Loucy (cell line): ENCODE data around the gene C1orf232.

ENCODE experiments used
- H2AFZ ChIP-seq: fragments of 200-600 bp; sonication (generic); 2 replicates; pipeline ENCODE4 v1.6.0; 2016; ENCODE audit warnings: antibody characterized with exemption, mild to moderate bottlenecking, low read length, moderate library complexity
- H3F3A ChIP-seq: fragments of 200-600 bp; 2 replicates; pipeline ENCODE4 v1.6.0; 2016; ENCODE audit warnings: antibody characterized with exemption, low read depth, mild to moderate bottlenecking
- H3K27me3 ChIP-seq: fragments of 200-600 bp; sonication (generic); 2 replicates; pipeline ENCODE4 v1.6.1; 2014; ENCODE audit warnings: low read length, mild to moderate bottlenecking; ENCODE audit not compliant: insufficient read depth, poor library complexity, severe bottlenecking
- H3K36me3 ChIP-seq: fragments of 200-600 bp; sonication (generic); 2 replicates; pipeline ENCODE4 v1.6.1; 2016; ENCODE audit warnings: low read length; ENCODE audit not compliant: insufficient read depth
- H3K4me1 ChIP-seq: fragments of 200-600 bp; sonication (generic); 2 replicates; pipeline ENCODE4 v1.5.1; 2014; ENCODE audit warnings: low read length, mild to moderate bottlenecking; ENCODE audit not compliant: insufficient read depth, poor library complexity, severe bottlenecking
- H3K4me2 ChIP-seq: fragments of 200-600 bp; sonication (generic); 2 replicates; pipeline ENCODE4 v1.6.0; 2014; ENCODE audit warnings: antibody characterized with exemption, low read length, low read depth, mild to moderate bottlenecking; ENCODE audit not compliant: poor library complexity, severe bottlenecking
- H3K4me3 ChIP-seq: fragments of 200-600 bp; sonication (generic); 2 replicates; pipeline ENCODE4 v1.5.1; 2014; ENCODE audit warnings: low read length, mild to moderate bottlenecking, mixed read lengths; ENCODE audit not compliant: poor library complexity, severe bottlenecking
- H3K79me2 ChIP-seq: fragments of 200-600 bp; sonication (generic); 2 replicates; pipeline ENCODE4 v1.6.1; 2014; ENCODE audit warnings: low read length; ENCODE audit not compliant: insufficient read depth
- H3K9ac ChIP-seq: fragments of 200-600 bp; sonication (generic); 2 replicates; pipeline ENCODE4 v1.6.0; 2014; ENCODE audit warnings: mild to moderate bottlenecking, low read depth, low read length, moderate library complexity; ENCODE audit not compliant: poor library complexity, severe bottlenecking
- H3K9me2 ChIP-seq: fragments of 200-600 bp; sonication (generic); replicated peaks from 2 replicates; pipeline ENCODE4 v1.6.1; 2016; ENCODE audit warnings: low read depth, low read length, mixed read lengths
- H3K9me3 ChIP-seq: fragments of 200-600 bp; sonication (generic); 2 replicates; pipeline ENCODE4 v1.6.1; 2014; ENCODE audit warnings: mild to moderate bottlenecking, antibody characterized with exemption, low read length, low read depth; ENCODE audit not compliant: insufficient read depth
- H4K20me1 ChIP-seq: fragments of 200-600 bp; sonication (generic); 2 replicates; pipeline ENCODE4 v1.6.0; 2014; ENCODE audit warnings: antibody characterized with exemption, low read length, mild to moderate bottlenecking; ENCODE audit not compliant: insufficient read depth, poor library complexity, severe bottlenecking
- CTCF ChIP-seq: fragments of 200-600 bp; sonication (generic); conservative IDR thresholded peaks from 2 replicates; pipeline ENCODE4 v1.5.1; 2014; ENCODE audit warnings: mild to moderate bottlenecking, antibody characterized with exemption, low read length
- EZH2phosphoT487 ChIP-seq: fragments of 200-600 bp; IDR thresholded peaks from 2 replicates; pipeline ENCODE4 v1.6.1; 2018; ENCODE audit warnings: antibody characterized with exemption, mild to moderate bottlenecking, moderate library complexity, borderline replicate concordance

C1orf232 gene

GRCh38 chr1:26182383-26182696, 13.6 kb upstream of the C1orf232 start:
- Histone ChIP-seq H3K9me2 (no peaks in the 10 kb centered on the region), H3F3A (no peaks in the 10 kb centered on the region), H4K20me1 (no peaks in the 10 kb centered on the region), H3K79me2 (no peaks in the 10 kb centered on the region), H2AFZ (no peak overlapping the region), H3K4me3 (no peak overlapping the region), H3K9ac (no peak overlapping the region), H3K36me3 (no peaks in the 10 kb centered on the region), H3K27me3 (no peaks in the 10 kb centered on the region), H3K9me3 (no peaks in the 10 kb centered on the region), H3K4me2 (no peak overlapping the region), H3K4me1 (no peaks in the 10 kb centered on the region)
- TF ChIP-seq EZH2phosphoT487 (no peak), CTCF (no peak)

GRCh38 chr1:26181586-26182382, 13.0 kb upstream of the C1orf232 start:
- Histone ChIP-seq H3K4me1 (no peaks in the 10 kb centered on the region), H3K4me2 (no peak overlapping the region), H3K4me3 (no peak overlapping the region), H3K36me3 (no peaks in the 10 kb centered on the region), H3K79me2 (no peaks in the 10 kb centered on the region), H3K27me3 (no peaks in the 10 kb centered on the region), H4K20me1 (no peaks in the 10 kb centered on the region), H3K9ac (no peak overlapping the region), H3K9me3 (no peaks in the 10 kb centered on the region), H3K9me2 (no peaks in the 10 kb centered on the region), H2AFZ (no peak overlapping the region), H3F3A (no peaks in the 10 kb centered on the region)
- TF ChIP-seq EZH2phosphoT487 (no peak), CTCF (no peak)

- TF ChIP-seq EZH2phosphoT487 = no peak
- no peak for TF ChIP-seq CTCF
- no peaks in the 10 kb centered on the region for H3K9me3 ChIP-seq
- no peaks in the 10 kb centered on the region for H3K36me3 ChIP-seq
- no peak overlapping the region for H3K9ac ChIP-seq
- H3K9me2 ChIP-seq = no peaks in the 10 kb centered on the region
- no peaks in the 10 kb centered on the region for H4K20me1 ChIP-seq
- H3K4me3 ChIP-seq = no peak overlapping the region
- no peaks in the 10 kb centered on the region for H3F3A ChIP-seq
- H3K4me2 ChIP-seq = no peak overlapping the region
- no peaks in the 10 kb centered on the region for H3K27me3 ChIP-seq
- no peaks in the 10 kb centered on the region for H3K4me1 ChIP-seq
- no peaks in the 10 kb centered on the region for H3K79me2 ChIP-seq
- H2AFZ ChIP-seq = no peak overlapping the region
Observed at GRCh38 chr1:26180010-26180506, 11.3 kb upstream of the C1orf232 start.
